Measurements from ENCODE around the gene LAMB4. TPM values are rescaled to one million over a fixed set of nuclear protein-coding genes. Genes with fewer than 3 reads are reported as not detected.

The LAMB4 gene
- total and polyA plus RNA-seq, 2 of the 8 experiments (the other 6 are each of a cell fraction or from before 2014, with no cell fraction given), result not detected

- Histone ChIP-seq H2BK12ac (ENCODE audit: low read depth, low read length) (no peak overlapping the region), H2AK5ac (ENCODE audit: low read depth, low read length) (no peak overlapping the region), H4K91ac (replicated peaks; ENCODE audit: insufficient read length, low read length) (no peak overlapping the region), H2BK15ac (ENCODE audit: low read length) (no peak overlapping the region), H3K27me3 (replicated peaks in 1 of 4; ENCODE audit: control insufficient read depth in 3 of 4, extremely low read depth in 1 of 4, insufficient read depth in 3 of 4, low read length in 3 of 4) (no peaks in the 10 kb centered on the region), H3K23ac (ENCODE audit: insufficient read length) (no peak overlapping the region), H3K79me1 (ENCODE audit: low read depth, low read length) (no peaks in the 10 kb centered on the region), H4K5ac (ENCODE audit: insufficient read length, low read depth, low read length) (no peak overlapping the region), H2BK5ac (ENCODE audit: low read depth, low read length) (no peak overlapping the region), H3K56ac (replicated peaks; ENCODE audit: insufficient read length, low read depth, low read length) (no peak overlapping the region), H2BK120ac (replicated peaks; ENCODE audit: low read depth, low read length) (no peak overlapping the region), H4K8ac (ENCODE audit: extremely low read depth, insufficient read depth, low read length) (no peak overlapping the region), H3K23me2 (ENCODE audit: low read depth, low read length) (no peaks in the 10 kb centered on the region), H3K4me2 (ENCODE audit: insufficient read depth in 1 of 2, low read depth in 2 of 2, low read length in 2 of 2) (no peak overlapping the region), H3K79me2 (ENCODE audit: control insufficient read depth in 1 of 2, insufficient read depth in 2 of 2, low read length in 2 of 2) (no peaks in the 10 kb centered on the region), H3K14ac (ENCODE audit: insufficient read length) (no peak overlapping the region), H3K9me3 (ENCODE audit: insufficient read depth in 2 of 2, low read depth in 1 of 2, low read length in 1 of 2) (no peaks in the 10 kb centered on the region), H3K9ac (replicated peaks in 1 of 4; ENCODE audit: extremely low read depth in 1 of 4, low read depth in 3 of 4, low read length in 3 of 4) (no peak overlapping the region), H4K20me1 (replicated peaks in 1 of 2; ENCODE audit: control insufficient read depth in 1 of 2, insufficient read depth in 2 of 2, low read length in 2 of 2) (no peaks in the 10 kb centered on the region), H2BK20ac (ENCODE audit: low read length) (no peak overlapping the region), H3K4ac (replicated peaks; ENCODE audit: insufficient read length, low read depth, low read length) (no peak overlapping the region), H3K36me3 (ENCODE audit: control insufficient read depth in 2 of 4, insufficient read depth in 4 of 4, low read length in 3 of 4) (no peaks in the 10 kb centered on the region), H3K18ac (ENCODE audit: extremely low read depth, low read length) (no peak overlapping the region), H2AFZ (ENCODE audit: low read length) (no peak overlapping the region), H3K4me1 (replicated peaks in 1 of 4; ENCODE audit: control insufficient read depth in 3 of 4, insufficient read depth in 4 of 4, low read length in 3 of 4) (0 out of 7 replicates have a peak, but pooled peaks cover 0 to 2% (median 0%) of the 10 kb centered on the region in 4 experiments), H3K4me3 (ENCODE audit: extremely low read depth in 1 of 4, insufficient read depth in 2 of 4, low read depth in 3 of 4, low read length in 4 of 4) (no peak overlapping the region), H3K27ac (ENCODE audit: low read depth, low read length) (no peak overlapping the region)
- DNase-seq (ENCODE audit: low read depth in 1 of 2, low spot score in 2 of 2) (no peak), FAIRE-seq (no peak)
- 92% methylated on average over 5 of the region's 5 CpGs; no CpG with 5 or more reads in 1 of the 2 experiments for WGBS, 2 experiments (ENCODE audit: extremely low coverage in 1 of 2, insufficient coverage in 1 of 2, insufficient read length in 1 of 2, insufficient replicate concordance in 2 of 2, low coverage in 1 of 2, low lambda C conversion rate in 2 of 2, missing lambda C conversion rate in 1 of 2)
- POLR2A ChIA-PET (ENCODE audit: partially characterized antibody), result no interaction called here
- TF ChIP-seq TBP (IDR thresholded peaks at IDR 0.05; ENCODE audit: low read depth, low read length) (no peak), POLR2AphosphoS5 (IDR thresholded peaks at IDR 0.05; ENCODE audit: low read depth, low read length) (no peak), KDM4A (IDR thresholded peaks at IDR 0.05; ENCODE audit: low read depth, low read length, severe bottlenecking) (no peak), RNF2 (IDR thresholded peaks at IDR 0.05; ENCODE audit: borderline replicate concordance, low read depth, low read length, missing control alignments, poor library complexity, severe bottlenecking) (no peak), CTCF (IDR thresholded peaks at IDR 0.05; ENCODE audit: control extremely low read depth in 1 of 3, insufficient read depth in 1 of 3, low read depth in 1 of 3, low read length in 3 of 3) (no peak), SUZ12 (IDR thresholded peaks at IDR 0.05; ENCODE audit: low read length) (no peak)
- CTCF ChIA-PET (ENCODE audit: partially characterized antibody), result no interaction called here
Observed at GRCh38 chr7:108127461-108127860, 2.7 kb downstream of the LAMB4 start.

All from H1 (cell line).